BE2C (cell line): ENCODE measurements around the gene MBD5.

ENCODE experiments used
- DNase-seq: peaks from one replicate; pipeline ENCODE4 v3.0.0-alpha.2; 2020
- H3K27me3 ChIP-seq: fragments of 250-450 bp; sonication (Bioruptor Pico); 2 replicates; pipeline ENCODE4 v1.5.1; 2020; ENCODE audit warnings: mild to moderate bottlenecking
- H3K36me3 ChIP-seq: fragments of 250-450 bp; sonication (Bioruptor Pico); 2 replicates; pipeline ENCODE4 v1.5.1; 2020; ENCODE audit warnings: mild to moderate bottlenecking
- H3K4me1 ChIP-seq: fragments of 250-450 bp; sonication (Bioruptor Pico); 2 replicates; pipeline ENCODE4 v1.5.1; 2020
- H3K4me3 ChIP-seq: 2 replicates; pipeline ENCODE4 v1.5.1; 2011; ENCODE audit warnings: low read depth, low read length
- H3K9me3 ChIP-seq: fragments of 250-450 bp; sonication (Bioruptor Pico); 2 replicates; pipeline ENCODE4 v1.5.1; 2020
- TF ChIP-seq, protein P1 (sequence below): IDR thresholded peaks from 2 replicates; pipeline ENCODE4 v1.5.1; 2012; ENCODE audit warnings: mild to moderate bottlenecking, low read depth, low read length

The MBD5 gene

GRCh38 chr2:148255929-148256328, 235.0 kb downstream of the MBD5 start:
- no peak overlapping the region for H3K4me3 ChIP-seq
- no peaks in the 10 kb centered on the region for H3K4me1 ChIP-seq
- no peaks in the 10 kb centered on the region for H3K27me3 ChIP-seq
- H3K36me3 ChIP-seq = no peaks in the 10 kb centered on the region
- TF ChIP-seq, protein P1, sequence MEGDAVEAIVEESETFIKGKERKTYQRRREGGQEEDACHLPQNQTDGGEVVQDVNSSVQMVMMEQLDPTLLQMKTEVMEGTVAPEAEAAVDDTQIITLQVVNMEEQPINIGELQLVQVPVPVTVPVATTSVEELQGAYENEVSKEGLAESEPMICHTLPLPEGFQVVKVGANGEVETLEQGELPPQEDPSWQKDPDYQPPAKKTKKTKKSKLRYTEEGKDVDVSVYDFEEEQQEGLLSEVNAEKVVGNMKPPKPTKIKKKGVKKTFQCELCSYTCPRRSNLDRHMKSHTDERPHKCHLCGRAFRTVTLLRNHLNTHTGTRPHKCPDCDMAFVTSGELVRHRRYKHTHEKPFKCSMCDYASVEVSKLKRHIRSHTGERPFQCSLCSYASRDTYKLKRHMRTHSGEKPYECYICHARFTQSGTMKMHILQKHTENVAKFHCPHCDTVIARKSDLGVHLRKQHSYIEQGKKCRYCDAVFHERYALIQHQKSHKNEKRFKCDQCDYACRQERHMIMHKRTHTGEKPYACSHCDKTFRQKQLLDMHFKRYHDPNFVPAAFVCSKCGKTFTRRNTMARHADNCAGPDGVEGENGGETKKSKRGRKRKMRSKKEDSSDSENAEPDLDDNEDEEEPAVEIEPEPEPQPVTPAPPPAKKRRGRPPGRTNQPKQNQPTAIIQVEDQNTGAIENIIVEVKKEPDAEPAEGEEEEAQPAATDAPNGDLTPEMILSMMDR = no peak
- H3K9me3 ChIP-seq = no peaks in the 10 kb centered on the region
- DNase-seq = no peak

DNA sequence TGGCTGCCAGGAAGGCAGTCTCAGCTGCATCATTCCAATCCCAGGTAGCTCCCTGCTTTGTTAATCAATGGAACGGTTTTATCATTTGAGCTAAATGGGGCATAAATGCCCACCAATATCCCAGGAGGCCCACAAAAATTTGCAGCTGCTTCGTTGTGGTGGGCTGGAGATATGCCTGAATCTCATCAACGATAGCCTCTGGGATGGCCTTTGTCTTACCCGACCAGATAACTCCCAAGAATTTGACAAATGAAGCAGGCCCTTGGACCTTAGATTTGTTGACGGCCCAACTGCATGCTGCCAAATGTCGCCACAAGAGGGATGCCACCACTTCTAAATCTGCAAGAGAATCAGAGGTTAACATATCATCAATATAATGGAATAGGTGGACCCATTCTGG, 236.4 kb downstream of the MBD5 start:
- no peaks in the 10 kb centered on the region for H3K36me3 ChIP-seq
- H3K4me1 ChIP-seq = no peaks in the 10 kb centered on the region
- no peak overlapping the region for H3K4me3 ChIP-seq
- H3K9me3 ChIP-seq = no peaks in the 10 kb centered on the region
- no peak for DNase-seq
- no peaks in the 10 kb centered on the region for H3K27me3 ChIP-seq
- TF ChIP-seq, protein P1 = no peak

GRCh38 chr2:148258124-148258523, 237.2 kb downstream of the MBD5 start:
- Histone ChIP-seq H3K4me3 (no peak overlapping the region), H3K27me3 (no peaks in the 10 kb centered on the region), H3K9me3 (no peaks in the 10 kb centered on the region), H3K36me3 (no peaks in the 10 kb centered on the region), H3K4me1 (no peaks in the 10 kb centered on the region)
- TF ChIP-seq, protein P1 = no peak
- no peak for DNase-seq

DNA sequence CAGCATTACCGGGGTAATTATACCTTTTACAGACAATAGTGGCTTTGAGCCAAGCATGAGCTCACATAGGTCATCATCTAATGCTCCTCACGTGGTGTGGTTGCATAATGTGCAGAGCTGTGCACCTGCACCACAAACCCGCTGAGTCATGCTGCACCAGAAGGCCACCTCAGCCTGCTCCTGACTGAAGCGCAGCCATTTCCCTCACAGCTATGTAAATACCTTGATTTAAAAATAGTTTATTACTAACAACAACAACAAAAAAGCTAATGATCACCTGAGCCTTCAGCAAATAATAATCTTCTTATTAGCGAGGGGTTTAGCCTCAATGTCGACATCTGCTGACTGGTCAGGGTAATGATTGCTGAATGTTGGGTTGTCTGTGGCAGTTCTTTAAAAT, 238.8 kb downstream of the MBD5 start:
- H3K4me1 ChIP-seq = no peaks in the 10 kb centered on the region
- H3K4me3 ChIP-seq = no peak overlapping the region
- TF ChIP-seq, protein P1 = peak; percentile 24
- H3K27me3 ChIP-seq = no peaks in the 10 kb centered on the region
- H3K36me3 ChIP-seq = no peaks in the 10 kb centered on the region
- DNase-seq = peak; percentile 16
- no peaks in the 10 kb centered on the region for H3K9me3 ChIP-seq

GRCh38 chr2:148263890-148264289, 243.0 kb downstream of the MBD5 start:
- Histone ChIP-seq H3K4me1 (no peaks in the 10 kb centered on the region), H3K4me3 (no peak overlapping the region), H3K36me3 (no peaks in the 10 kb centered on the region), H3K27me3 (no peaks in the 10 kb centered on the region), H3K9me3 (no peaks in the 10 kb centered on the region)
- DNase-seq = no peak
- TF ChIP-seq, protein P1 = no peak

GRCh38 chr2:148273158-148273691, 252.3 kb downstream of the MBD5 start:
- Histone ChIP-seq H3K36me3 (no peaks in the 10 kb centered on the region), H3K27me3 (no peaks in the 10 kb centered on the region), H3K4me1 (no peaks in the 10 kb centered on the region), H3K9me3 (no peaks in the 10 kb centered on the region), H3K4me3 (no peak overlapping the region)
- TF ChIP-seq, protein P1 = no peak
- no peak for DNase-seq
